Mucosa of descending colon (tissue), 3 donors: ENCODE measurements around the gene CNOT8. TPM values are rescaled to one million over a fixed set of nuclear protein-coding genes. Genes with fewer than 3 reads are reported as not detected.
A peak's percentile ranks its signal among the peaks of the same experiment; 100 is the strongest.

Experiments
- ATAC-seq: fragments of 200-7000 bp; cut with Tn5 transposase; one replicate; pipeline ENCODE4 v1.9.1; 2020; ENCODE audit warnings: mild to moderate bottlenecking, moderate library complexity
- DNase-seq, 3 donors: peaks; one replicate each; pipeline ENCODE4 v3.0.0-alpha.2; 2020
- H3K36me3 ChIP-seq: fragments of 200-600 bp; one replicate; pipeline ENCODE4 v1.8.0; 2021; ENCODE audit warnings: low read depth, mild to moderate bottlenecking
- H3K4me1 ChIP-seq: fragments of 200-600 bp; one replicate; pipeline ENCODE4 v1.8.0; 2021; ENCODE audit warnings: low read depth, mild to moderate bottlenecking
- H3K4me3 ChIP-seq: fragments of 200-600 bp; one replicate; pipeline ENCODE4 v1.8.0; 2021; ENCODE audit warnings: mild to moderate bottlenecking
- H3K9me3 ChIP-seq: fragments of 200-600 bp; one replicate; pipeline ENCODE4 v1.8.0; 2021; ENCODE audit warnings: mild to moderate bottlenecking
- CTCF ChIP-seq: fragments of 200-600 bp; IDR thresholded peaks from one replicate; pipeline ENCODE4 v1.8.0; 2022; ENCODE audit warnings: antibody characterized with exemption, mild to moderate bottlenecking
- intact Hi-C, 2 donors: fragments of 100-400 bp; cut with DNase I in 1 of 2; cut with micrococcal nuclease in 1 of 2; formaldehyde crosslinking; loops; one replicate each; pipeline versions ENCODE4 v1.11.0 to v1.11.1; 2022; cut with DNase I, micrococcal nuclease
- long read RNA-seq, 2 donors: library from polyadenylated mRNA; unstranded; transcript quantifications; one replicate each; pipeline ENCODE4 v2.0.0, GENCODE V29; 2019 to 2021
- total RNA-seq, 3 donors: library from RNA; stranded (reverse); fragmentation: NEBNext Ultra II Directional in 2 of 3; extraction: Animal tissue kit (Norgen Biotek cat#: 25700) in 2 of 3; gene quantifications; one replicate each; pipeline versions ENCODE4 v1.2.1 to v1.2.4, GENCODE V29; 2021 to 2023
- donor health status: DM: no; HTN: no; CAD: no; lungs with moderate emphysema.
- donor health status: DM: no; HTN: no; CAD: no.
- donor health status: DM: no; HTN: yes; CAD: no.

CNOT8 gene
- total RNA-seq = 10 to 100 TPM; 55.4 to 60.3 (median 58.9) TPM
- long read RNA-seq, donor 1, transcript CNOT8-201 (7 exons, 2,528 nt) = major isoform, 20 of 50 reads
- long read RNA-seq, donor 1, transcript CNOT8-204 (8 exons, 2,708 nt) = minor isoform, 8 of 50 reads
- long read RNA-seq, donor 1, transcript CNOT8-202 (7 exons, 2,604 nt) = minor isoform, 5 of 50 reads
- long read RNA-seq, donor 1, partial matches to known transcripts = 3 of 50 reads
- long read RNA-seq, donor 1, other reads (novel, unspliced or antisense) = 12 of 50 reads
- long read RNA-seq, donor 2, transcript CNOT8-201 (7 exons, 2,528 nt) = major isoform, 15 of 34 reads
- long read RNA-seq, donor 2, transcript CNOT8-202 (7 exons, 2,604 nt) = minor isoform, 5 of 34 reads
- long read RNA-seq, donor 2, partial matches to known transcripts = 0 of 34 reads
- long read RNA-seq, donor 2, other reads (novel, unspliced or antisense) = 10 of 34 reads

GRCh38 chr5:154858297-154858971 is at the start of gene CNOT8:
Gene CNOT8, plus strand, starts transcription at chr5:154858627. Its CDS starts 4,652 bp downstream, at chr5:154863279.
- ATAC-seq = peak; percentile 90
- no peaks in the 10 kb centered on the region for H3K36me3 ChIP-seq
- intact Hi-C loops = no loop called here
- no peaks in the 10 kb centered on the region for H3K9me3 ChIP-seq
- peak; percentile 98 to 99 (median 99) for DNase-seq
- H3K4me1 ChIP-seq = peaks cover 32% of the 10 kb centered on the region
- H3K4me3 ChIP-seq = peak within 1 kb of the TSS; percentile 31
- TF ChIP-seq CTCF = no peak

- intact Hi-C loops = loop anchor here in 1 of 2 donors (5.0 kb wide), 1 partner anchor 159 kb away; no protein-coding TSS in a partner anchor
- DNase-seq (no peak), ATAC-seq (no peak)
- no peaks in the 10 kb centered on the region for H3K4me1 ChIP-seq
- TF ChIP-seq CTCF = no peak
- no peaks in the 10 kb centered on the region for H3K9me3 ChIP-seq
- no peak overlapping the region for H3K4me3 ChIP-seq
- H3K36me3 ChIP-seq = no peaks in the 10 kb centered on the region
Measured at GRCh38 chr5:154811239-154811638, 47.2 kb upstream of the CNOT8 start.

GRCh38 chr5:154811653-154812465 is 46.6 kb upstream of the CNOT8 start:
- H3K4me1 ChIP-seq = no peaks in the 10 kb centered on the region
- peak; percentile 83 for TF ChIP-seq CTCF
- DNase-seq (peak in 2 of 3 donors; percentile 70 to 75), ATAC-seq (peak; percentile 90)
- H3K36me3 ChIP-seq = no peaks in the 10 kb centered on the region
- intact Hi-C loops = loop anchor here in 1 of 2 donors (5.0 kb wide), 1 partner anchor 160 kb away; no protein-coding TSS in a partner anchor
- H3K4me3 ChIP-seq = no peak overlapping the region
- H3K9me3 ChIP-seq = no peaks in the 10 kb centered on the region

GRCh38 chr5:154813158-154813557 is 45.3 kb upstream of the CNOT8 start:
- DNase-seq (no peak), ATAC-seq (no peak)
- Histone ChIP-seq H3K4me3 (no peak overlapping the region), H3K9me3 (no peaks in the 10 kb centered on the region), H3K36me3 (no peaks in the 10 kb centered on the region), H3K4me1 (no peaks in the 10 kb centered on the region)
- no peak for TF ChIP-seq CTCF
- intact Hi-C loops = loop anchor here in 1 of 2 donors (5.0 kb wide), 1 partner anchor 161 kb away; no protein-coding TSS in a partner anchor

DNA sequence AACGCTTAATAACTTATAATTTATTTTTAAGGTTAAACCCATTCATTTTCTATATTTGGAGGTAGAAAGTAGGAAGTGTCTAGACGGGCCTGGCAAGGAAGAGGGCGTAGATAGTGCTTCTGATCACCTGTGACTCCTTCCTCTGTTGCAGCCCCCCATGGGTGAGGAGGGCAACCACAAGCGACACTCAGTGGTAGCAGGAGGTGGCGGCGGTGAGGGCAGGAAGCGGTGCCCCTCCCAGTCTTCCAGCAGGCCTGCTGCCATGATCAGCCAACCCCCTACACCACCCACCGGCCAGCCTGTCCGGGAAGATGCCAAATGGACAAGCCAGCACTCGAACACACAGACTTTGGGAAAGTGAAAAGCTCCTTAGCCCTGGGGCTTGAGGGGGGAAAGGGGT is 44.7 kb upstream of the CNOT8 start:
- no peak overlapping the region for H3K4me3 ChIP-seq
- H3K36me3 ChIP-seq = no peaks in the 10 kb centered on the region
- no peaks in the 10 kb centered on the region for H3K4me1 ChIP-seq
- intact Hi-C loops = loop anchor here in 1 of 2 donors (5.0 kb wide), 1 partner anchor 161 kb away; no protein-coding TSS in a partner anchor
- no peak for TF ChIP-seq CTCF
- H3K9me3 ChIP-seq = no peaks in the 10 kb centered on the region
- ATAC-seq = no peak
- no peak for DNase-seq
